ENCODE data around the gene OSBPL1A. TPM values are rescaled to one million over a fixed set of nuclear protein-coding genes. Genes with fewer than 3 reads are reported as not detected.

OSBPL1A gene
- total and polyA plus RNA-seq, 2 of the 8 experiments (the other 6 are each of a cell fraction or from before 2014, with no cell fraction given) = 53.2 to 74.9 TPM

DNA sequence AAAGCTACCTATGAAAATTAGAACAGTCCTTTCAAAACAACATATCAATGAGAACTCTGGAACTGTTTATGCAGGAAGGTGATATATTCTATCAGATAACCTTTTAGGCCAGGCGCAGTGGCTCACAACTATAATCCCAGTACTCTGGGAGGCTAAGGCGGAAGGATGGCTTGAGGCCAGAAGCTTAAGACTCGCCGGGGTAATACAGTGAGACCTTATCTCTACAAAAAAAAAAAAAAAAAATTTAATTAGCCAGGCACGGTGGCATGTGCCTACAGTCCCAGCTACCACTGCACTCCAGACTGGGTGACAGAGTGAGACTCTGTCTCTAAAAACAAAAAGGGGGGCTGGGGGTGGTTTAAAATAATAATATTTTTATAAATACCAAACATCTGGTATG, 77.9 kb downstream of the OSBPL1A start:
- FAIRE-seq = no peak

More for the DNA sequence above, 77.9 kb downstream of the OSBPL1A start:
- Histone ChIP-seq H4K5ac (ENCODE audit: insufficient read length, low read depth, low read length) (no peak overlapping the region), H2BK5ac (ENCODE audit: low read depth, low read length) (no peak overlapping the region), H2BK20ac (ENCODE audit: low read length) (no peak overlapping the region), H3K79me2 (ENCODE audit: control insufficient read depth in 1 of 2, insufficient read depth in 2 of 2, low read length in 2 of 2) (no peaks in the 10 kb centered on the region), H3K27me3 (replicated peaks in 1 of 4; ENCODE audit: control insufficient read depth in 3 of 4, extremely low read depth in 1 of 4, insufficient read depth in 3 of 4, low read length in 3 of 4) (no peaks in the 10 kb centered on the region), H3K23ac (ENCODE audit: insufficient read length) (no peak overlapping the region), H2BK120ac (replicated peaks; ENCODE audit: low read depth, low read length) (no peak overlapping the region), H3K4me2 (ENCODE audit: insufficient read depth in 1 of 2, low read depth in 2 of 2, low read length in 2 of 2) (no peak overlapping the region), H3K9ac (replicated peaks in 1 of 4; ENCODE audit: extremely low read depth in 1 of 4, low read depth in 3 of 4, low read length in 3 of 4) (no peak overlapping the region), H4K91ac (replicated peaks; ENCODE audit: insufficient read length, low read length) (no peak overlapping the region), H3K27ac (ENCODE audit: low read depth, low read length) (no peak overlapping the region), H2AK5ac (ENCODE audit: low read depth, low read length) (no peak overlapping the region), H3K14ac (ENCODE audit: insufficient read length) (no peak overlapping the region), H4K20me1 (replicated peaks in 1 of 2; ENCODE audit: control insufficient read depth in 1 of 2, insufficient read depth in 2 of 2, low read length in 2 of 2) (no peaks in the 10 kb centered on the region), H2AFZ (ENCODE audit: low read length) (no peak overlapping the region), H2BK12ac (ENCODE audit: low read depth, low read length) (no peak overlapping the region), H3K18ac (ENCODE audit: extremely low read depth, low read length) (no peak overlapping the region), H2BK15ac (ENCODE audit: low read length) (no peak overlapping the region), H3K23me2 (ENCODE audit: low read depth, low read length) (no peaks in the 10 kb centered on the region), H3K4ac (replicated peaks; ENCODE audit: insufficient read length, low read depth, low read length) (no peak overlapping the region), H3K4me1 (replicated peaks in 1 of 4; ENCODE audit: control insufficient read depth in 3 of 4, insufficient read depth in 4 of 4, low read length in 3 of 4) (no peaks in the 10 kb centered on the region), H3K9me3 (ENCODE audit: insufficient read depth in 2 of 2, low read depth in 1 of 2, low read length in 1 of 2) (no peaks in the 10 kb centered on the region), H3K79me1 (ENCODE audit: low read depth, low read length) (no peaks in the 10 kb centered on the region), H3K4me3 (ENCODE audit: extremely low read depth in 1 of 4, insufficient read depth in 2 of 4, low read depth in 3 of 4, low read length in 4 of 4) (no peak overlapping the region), H3K56ac (replicated peaks; ENCODE audit: insufficient read length, low read depth, low read length) (no peak overlapping the region), H3K36me3 (ENCODE audit: control insufficient read depth in 2 of 4, insufficient read depth in 4 of 4, low read length in 3 of 4) (peaks cover 0 to 4% (median 0%) of the 10 kb centered on the region in 4 experiments; a peak in 1 of 8 replicates), H4K8ac (ENCODE audit: extremely low read depth, insufficient read depth, low read length) (no peak overlapping the region)
- ChIA-PET CTCF (ENCODE audit: partially characterized antibody) (interaction anchor here (0.7 to 1.4 kb wide), 5 partner anchors 10 to 168 kb away, joined by 3 to 6 read pairs (median 3); no protein-coding TSS in a partner anchor), POLR2A (ENCODE audit: partially characterized antibody) (no interaction called here)
- DNase-seq (ENCODE audit: low read depth in 1 of 2, low spot score in 2 of 2) = no peak
- 98% methylated on average over 5 of the region's 5 CpGs; no CpG with 5 or more reads in 1 of the 2 experiments for WGBS, 2 experiments (ENCODE audit: extremely low coverage in 1 of 2, insufficient coverage in 1 of 2, insufficient read length in 1 of 2, insufficient replicate concordance in 2 of 2, low coverage in 1 of 2, low lambda C conversion rate in 2 of 2, missing lambda C conversion rate in 1 of 2)
- TF ChIP-seq JUND (IDR thresholded peaks at IDR 0.05; ENCODE audit: low read length) = no peak
- no peak for TF ChIP-seq TAF1 (IDR thresholded peaks at IDR 0.05; ENCODE audit: low read depth, low read length)
- no peak for TF ChIP-seq GABPA (IDR thresholded peaks at IDR 0.05; ENCODE audit: borderline replicate concordance, insufficient read depth, low read length)
- TF ChIP-seq MAFK (IDR thresholded peaks at IDR 0.05; ENCODE audit: low read depth, low read length) = no peak
- TF ChIP-seq SP4 (IDR thresholded peaks at IDR 0.05; ENCODE audit: low read length) = no peak
- no peak for TF ChIP-seq TEAD4 (IDR thresholded peaks at IDR 0.05; ENCODE audit: low read depth, low read length)
- no peak for TF ChIP-seq RFX5 (IDR thresholded peaks at IDR 0.05; ENCODE audit: borderline replicate concordance, low read depth, low read length)
- no peak for TF ChIP-seq SUZ12 (IDR thresholded peaks at IDR 0.05; ENCODE audit: low read length)
- no peak for TF ChIP-seq GTF2F1 (IDR thresholded peaks at IDR 0.05; ENCODE audit: borderline replicate concordance, low read depth, low read length)
